Ectodermal cell (in vitro differentiated cells): ENCODE data around the gene CPEB3.

ENCODE experiments used
- H3K27ac ChIP-seq: 2 replicates; pipeline ENCODE4 v1.7.0; 2013; ENCODE audit warnings: mild to moderate bottlenecking, low read depth, low read length; ENCODE audit not compliant: insufficient read depth, poor library complexity, severe bottlenecking
- H3K27me3 ChIP-seq: 2 replicates; pipeline ENCODE4 v1.7.0; 2013; ENCODE audit warnings: mild to moderate bottlenecking, low read length; ENCODE audit not compliant: insufficient read depth, control insufficient read depth, poor library complexity, severe bottlenecking
- H3K36me3 ChIP-seq: one replicate; pipeline ENCODE4 v1.7.0; 2013; ENCODE audit warnings: low read length; ENCODE audit not compliant: control insufficient read depth, insufficient read depth
- H3K4me1 ChIP-seq: one replicate; pipeline ENCODE4 v1.7.0; 2013; ENCODE audit warnings: low read length; ENCODE audit not compliant: control insufficient read depth, insufficient read depth
- H3K4me3 ChIP-seq: 2 replicates; pipeline ENCODE4 v1.7.0; 2013; ENCODE audit warnings: low read depth, low read length, control low read depth; ENCODE audit not compliant: insufficient read depth
- H3K9me3 ChIP-seq: 2 replicates; pipeline ENCODE4 v1.7.0; 2013; ENCODE audit warnings: mild to moderate bottlenecking, low read length, moderate library complexity; ENCODE audit not compliant: control insufficient read depth
- WGBS, 2 experiments: methylation state at CpG; one replicate each; pipeline ENCODE4 v1.1.7; 2013; ENCODE audit warnings: missing lambda C conversion rate in 2 of 2; 5-methylcytosine and 5-hydroxymethylcytosine counted together

Gene CPEB3

DNA sequence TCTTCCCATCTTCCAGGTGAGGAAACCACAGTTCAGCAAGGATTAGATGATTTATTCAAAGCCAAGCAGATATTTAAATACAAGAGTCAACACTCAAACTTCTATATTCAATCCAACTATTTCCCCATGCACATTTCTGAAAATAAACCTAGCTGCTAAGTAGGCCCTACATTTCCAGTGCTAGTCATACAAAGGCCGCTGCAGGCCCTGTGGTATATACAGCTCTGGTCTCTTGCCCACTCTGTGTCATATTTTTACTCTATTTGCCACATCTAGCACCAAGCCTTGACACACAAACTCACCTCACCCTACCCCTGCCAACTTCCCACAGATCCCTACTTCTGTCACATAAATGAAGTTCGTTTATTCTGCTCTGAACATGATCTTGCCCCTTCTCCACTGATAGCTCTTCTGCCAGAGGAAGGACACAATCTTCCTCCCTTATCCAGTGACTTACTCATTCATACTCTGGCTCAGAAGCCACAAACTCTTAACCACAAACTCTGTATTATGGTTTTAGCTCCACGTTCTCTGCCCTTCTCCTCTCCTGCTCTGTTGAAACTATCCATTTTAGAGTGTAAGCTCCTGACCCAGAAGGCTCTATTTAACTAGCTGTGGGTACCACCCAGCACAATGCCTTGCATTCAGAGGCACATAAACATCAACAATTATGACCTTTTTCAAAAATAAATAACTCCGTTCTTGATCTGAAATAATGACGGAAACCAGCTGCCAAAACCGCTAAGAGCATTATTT lies 180.7 kb downstream of the CPEB3 start:
- Histone ChIP-seq H3K4me1 (no peaks in the 10 kb centered on the region), H3K27me3 (no peaks in the 10 kb centered on the region), H3K27ac (no peak overlapping the region), H3K4me3 (no peak overlapping the region), H3K9me3 (no peaks in the 10 kb centered on the region), H3K36me3 (no peaks in the 10 kb centered on the region)
- WGBS, 2 experiments, result 92 to 94% methylated on average over 6 of the region's 6 CpGs

- Histone ChIP-seq H3K36me3 (no peaks in the 10 kb centered on the region), H3K4me1 (no peaks in the 10 kb centered on the region), H3K9me3 (no peaks in the 10 kb centered on the region), H3K27ac (no peak overlapping the region), H3K4me3 (no peak overlapping the region), H3K27me3 (no peaks in the 10 kb centered on the region)
- WGBS, 2 experiments, result 93 to 97% methylated on average over 2 of the region's 2 CpGs
Observed at GRCh38 chr10:92108747-92109146, 182.1 kb downstream of the CPEB3 start.

- Histone ChIP-seq H3K4me1 (no peaks in the 10 kb centered on the region), H3K4me3 (no peak overlapping the region), H3K9me3 (no peaks in the 10 kb centered on the region), H3K27ac (no peak overlapping the region), H3K27me3 (no peaks in the 10 kb centered on the region), H3K36me3 (no peaks in the 10 kb centered on the region)
Observed at GRCh38 chr10:92108120-92108519, 182.8 kb downstream of the CPEB3 start.

GRCh38 chr10:92103376-92104090 lies 187.3 kb downstream of the CPEB3 start:
- no peaks in the 10 kb centered on the region for H3K36me3 ChIP-seq
- H3K27me3 ChIP-seq, result no peaks in the 10 kb centered on the region
- WGBS, 2 experiments, result 85 to 97% methylated on average over 1 to 2 of the region's 2 CpGs
- H3K4me1 ChIP-seq, result no peaks in the 10 kb centered on the region
- H3K27ac ChIP-seq, result no peak overlapping the region
- no peak overlapping the region for H3K4me3 ChIP-seq
- H3K9me3 ChIP-seq, result no peaks in the 10 kb centered on the region

DNA sequence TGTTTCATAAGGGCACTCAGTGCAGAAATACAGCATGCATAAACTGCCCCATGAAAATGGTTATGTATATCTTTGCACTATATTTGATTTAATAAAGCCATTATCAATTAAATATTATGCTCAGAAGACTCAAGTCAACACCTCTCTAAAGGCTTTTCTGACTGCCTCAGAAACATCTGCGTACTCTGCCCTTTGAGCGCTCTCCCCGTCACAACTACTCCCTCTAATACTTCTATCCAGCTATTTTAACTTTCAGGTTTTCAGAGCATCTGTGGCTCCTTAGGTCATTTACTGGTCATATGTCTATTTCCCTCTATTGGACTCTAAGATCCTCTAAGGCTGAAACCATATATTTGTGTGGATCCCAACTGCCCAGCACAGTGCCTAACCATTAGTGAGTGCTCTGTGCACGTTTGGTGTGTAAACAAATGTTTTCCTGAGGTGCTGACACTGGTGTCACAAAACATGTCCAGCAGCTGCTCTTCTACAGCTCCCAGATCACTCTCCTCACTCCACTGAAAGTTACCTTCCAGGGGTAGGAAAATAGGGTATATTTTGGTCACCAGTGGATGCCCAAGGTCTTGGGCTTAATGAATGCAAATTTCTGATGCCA lies 188.2 kb downstream of the CPEB3 start:
- Histone ChIP-seq H3K4me3 (no peak overlapping the region), H3K4me1 (no peaks in the 10 kb centered on the region), H3K27me3 (no peaks in the 10 kb centered on the region), H3K27ac (no peak overlapping the region), H3K36me3 (no peaks in the 10 kb centered on the region), H3K9me3 (no peaks in the 10 kb centered on the region)
- 93 to 95% methylated on average over 4 of the region's 4 CpGs for WGBS, 2 experiments

GRCh38 chr10:92094960-92095359 lies 195.9 kb downstream of the CPEB3 start:
- H3K27ac ChIP-seq, result no peak overlapping the region
- H3K27me3 ChIP-seq, result no peaks in the 10 kb centered on the region
- H3K4me1 ChIP-seq, result no peaks in the 10 kb centered on the region
- 54 to 68% methylated on average over 2 of the region's 2 CpGs for WGBS, 2 experiments
- no peaks in the 10 kb centered on the region for H3K36me3 ChIP-seq
- H3K9me3 ChIP-seq, result no peaks in the 10 kb centered on the region
- H3K4me3 ChIP-seq, result no peak overlapping the region

DNA sequence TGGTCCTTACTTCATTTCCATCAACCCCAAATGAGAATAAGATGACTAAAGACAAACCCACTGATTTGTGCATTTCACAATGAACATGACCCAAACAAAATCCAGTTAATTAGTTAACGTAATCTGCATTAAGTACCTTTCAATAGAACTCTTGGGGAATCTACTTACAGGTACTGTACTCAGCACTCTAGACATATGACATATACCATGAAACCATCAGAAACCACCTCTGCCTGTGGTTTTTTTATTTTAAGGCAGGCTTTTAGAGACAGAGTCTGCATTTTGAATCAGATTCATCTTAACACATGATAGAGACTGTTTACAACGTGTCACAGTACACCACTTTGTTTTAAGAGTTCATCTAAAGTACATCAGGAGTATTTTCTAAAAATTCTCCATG lies 198.9 kb downstream of the CPEB3 start:
- Histone ChIP-seq H3K4me1 (no peaks in the 10 kb centered on the region), H3K4me3 (no peak overlapping the region), H3K27me3 (no peaks in the 10 kb centered on the region), H3K9me3 (no peaks in the 10 kb centered on the region), H3K27ac (no peak overlapping the region), H3K36me3 (no peaks in the 10 kb centered on the region)
- WGBS, 2 experiments, result 84 to 89% methylated on average over 2 of the region's 2 CpGs

DNA sequence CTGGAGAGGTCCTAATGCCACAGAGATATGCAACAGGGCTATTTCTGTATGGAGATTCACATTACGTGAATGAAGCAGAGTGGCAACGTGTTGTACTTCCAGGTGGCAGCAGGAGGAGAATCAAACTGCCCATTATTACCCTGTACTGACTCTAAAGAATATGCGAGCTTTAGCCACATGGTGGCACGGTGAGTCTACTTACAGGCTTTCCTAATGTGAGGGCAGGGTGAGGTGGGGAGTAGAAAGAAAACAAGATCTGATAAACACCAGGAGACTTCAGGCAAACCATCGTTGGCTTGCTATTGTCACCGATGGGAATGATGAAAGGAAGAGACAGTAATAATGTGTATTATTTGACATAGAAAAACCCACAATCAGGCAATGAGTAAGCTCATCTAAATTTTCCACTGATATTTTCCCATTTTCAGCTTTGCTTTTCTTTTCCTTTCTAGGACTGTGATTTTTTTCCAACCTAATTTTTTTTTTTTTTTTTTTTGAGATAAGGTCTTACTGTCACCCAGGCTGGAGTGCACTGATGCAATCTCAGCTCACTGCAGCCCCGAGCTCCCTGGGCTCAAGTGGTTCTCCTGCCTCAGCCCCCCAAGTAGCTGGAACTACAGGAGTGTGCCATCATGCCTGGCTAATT lies 203.0 kb downstream of the CPEB3 start:
- 21 to 23% methylated on average over 7 of the region's 7 CpGs for WGBS, 2 experiments
- no peaks in the 10 kb centered on the region for H3K36me3 ChIP-seq
- H3K4me3 ChIP-seq, result no peak overlapping the region
- H3K27me3 ChIP-seq, result no peaks in the 10 kb centered on the region
- H3K4me1 ChIP-seq, result no peaks in the 10 kb centered on the region
- no peak overlapping the region for H3K27ac ChIP-seq
- no peaks in the 10 kb centered on the region for H3K9me3 ChIP-seq

GRCh38 chr10:92082583-92083280 lies 208.1 kb downstream of the CPEB3 start:
- no peak overlapping the region for H3K27ac ChIP-seq
- H3K9me3 ChIP-seq, result no peaks in the 10 kb centered on the region
- no peaks in the 10 kb centered on the region for H3K27me3 ChIP-seq
- H3K36me3 ChIP-seq, result no peaks in the 10 kb centered on the region
- no peaks in the 10 kb centered on the region for H3K4me1 ChIP-seq
- no peak overlapping the region for H3K4me3 ChIP-seq

GRCh38 chr10:92081641-92082040 lies 209.2 kb downstream of the CPEB3 start:
- Histone ChIP-seq H3K36me3 (no peaks in the 10 kb centered on the region), H3K9me3 (no peaks in the 10 kb centered on the region), H3K4me1 (no peaks in the 10 kb centered on the region), H3K27me3 (no peaks in the 10 kb centered on the region), H3K4me3 (no peak overlapping the region), H3K27ac (no peak overlapping the region)
